OCI-LY3 (cell line): ENCODE measurements around the gene GPR156.

Source experiments
- H2AFZ ChIP-seq: fragments of 200-600, 300-600 bp; shearing (Covaris generic); 2 replicates; pipeline ENCODE4 v1.6.0; 2014; ENCODE audit warnings: antibody characterized with exemption, low read depth, low read length
- H3K27ac ChIP-seq: fragments of 200-600, 300-600 bp; sonication (generic); 2 replicates; pipeline ENCODE4 v1.5.1; 2014; ENCODE audit warnings: mild to moderate bottlenecking, low read length, moderate library complexity, mixed read lengths
- H3K27me3 ChIP-seq: fragments of 200-600, 300-600 bp; sonication (generic); 2 replicates; pipeline ENCODE4 v1.6.1; 2014; ENCODE audit warnings: low read depth, low read length, mixed read lengths
- H3K36me3 ChIP-seq: fragments of 200-600, 300-600 bp; sonication (generic); replicated peaks from 2 replicates; pipeline ENCODE3; 2014; ENCODE audit warnings: low read depth, low read length, mixed read lengths
- H3K4me1 ChIP-seq: fragments of 300-600, 200-600 bp; sonication (generic); 2 replicates; pipeline ENCODE4 v1.6.1; 2014; ENCODE audit warnings: low read length, mixed read lengths
- H3K4me2 ChIP-seq: fragments of 200-600, 300-600 bp; sonication (generic); 2 replicates; pipeline ENCODE4 v1.6.1; 2014; ENCODE audit warnings: low read length, mixed read lengths
- H3K4me3 ChIP-seq: fragments of 300-600, 200-600 bp; sonication (generic); 2 replicates; pipeline ENCODE4 v1.5.1; 2014; ENCODE audit warnings: antibody characterized with exemption, mild to moderate bottlenecking, low read length, moderate library complexity
- H3K79me2 ChIP-seq: fragments of 300-600, 200-600 bp; shearing (Covaris generic); 2 replicates; pipeline ENCODE4 v1.6.1; 2014; ENCODE audit warnings: mild to moderate bottlenecking, low read length, mixed read lengths
- H3K9ac ChIP-seq: fragments of 300-600, 200-600 bp; shearing (Covaris generic); 2 replicates; pipeline ENCODE4 v1.6.0; 2014; ENCODE audit warnings: mild to moderate bottlenecking, low read length, moderate library complexity
- H3K9me3 ChIP-seq: fragments of 200-600, 300-600 bp; shearing (Covaris generic); 2 replicates; pipeline ENCODE4 v1.6.1; 2014; ENCODE audit warnings: low read length, mixed read lengths; ENCODE audit not compliant: insufficient read depth
- H4K20me1 ChIP-seq: fragments of 200-600, 300-600 bp; sonication (generic); 2 replicates; pipeline ENCODE4 v1.6.1; 2016; ENCODE audit warnings: low read length, mixed read lengths; ENCODE audit not compliant: insufficient read depth
- CTCF ChIP-seq: fragments of 200-600, 300-600 bp; sonication (generic); IDR thresholded peaks from 2 replicates; pipeline ENCODE4 v1.5.1; 2014; ENCODE audit warnings: antibody characterized with exemption, low read length, low read depth
- EZH2phosphoT487 ChIP-seq: fragments of 200-600 bp; shearing (Covaris generic); IDR thresholded peaks from 2 replicates; pipeline ENCODE4 v1.6.1; 2018; ENCODE audit warnings: antibody characterized with exemption, mixed run types, low read depth

The GPR156 gene

GRCh38 chr3:120193554-120193953, 91.5 kb downstream of the GPR156 start:
- H3K27ac ChIP-seq: no peak overlapping the region
- no peak overlapping the region for H3K4me3 ChIP-seq
- H2AFZ ChIP-seq: no peak overlapping the region
- no peak overlapping the region for H3K9ac ChIP-seq
- H3K4me1 ChIP-seq: no peaks in the 10 kb centered on the region
- H3K79me2 ChIP-seq: no peaks in the 10 kb centered on the region
- H3K27me3 ChIP-seq: no peaks in the 10 kb centered on the region
- no peak overlapping the region for H3K4me2 ChIP-seq
- no peaks in the 10 kb centered on the region for H3K9me3 ChIP-seq
- no peaks in the 10 kb centered on the region for H3K36me3 ChIP-seq
- no peak for TF ChIP-seq CTCF
- TF ChIP-seq EZH2phosphoT487: no peak
- no peaks in the 10 kb centered on the region for H4K20me1 ChIP-seq

GRCh38 chr3:120192579-120192978, 92.4 kb downstream of the GPR156 start:
- no peak overlapping the region for H2AFZ ChIP-seq
- H3K4me1 ChIP-seq: no peaks in the 10 kb centered on the region
- no peaks in the 10 kb centered on the region for H3K27me3 ChIP-seq
- no peaks in the 10 kb centered on the region for H3K9me3 ChIP-seq
- H4K20me1 ChIP-seq: no peaks in the 10 kb centered on the region
- no peak overlapping the region for H3K9ac ChIP-seq
- no peak overlapping the region for H3K4me2 ChIP-seq
- TF ChIP-seq CTCF (no peak), EZH2phosphoT487 (no peak)
- no peaks in the 10 kb centered on the region for H3K79me2 ChIP-seq
- no peak overlapping the region for H3K27ac ChIP-seq
- H3K36me3 ChIP-seq: no peaks in the 10 kb centered on the region
- H3K4me3 ChIP-seq: no peak overlapping the region

GRCh38 chr3:120192159-120192558, 92.9 kb downstream of the GPR156 start:
- H3K4me1 ChIP-seq: no peaks in the 10 kb centered on the region
- H3K4me2 ChIP-seq: no peak overlapping the region
- no peak overlapping the region for H3K27ac ChIP-seq
- TF ChIP-seq CTCF: no peak
- no peak for TF ChIP-seq EZH2phosphoT487
- H3K9me3 ChIP-seq: no peaks in the 10 kb centered on the region
- no peaks in the 10 kb centered on the region for H3K27me3 ChIP-seq
- H3K9ac ChIP-seq: no peak overlapping the region
- H2AFZ ChIP-seq: no peak overlapping the region
- H3K36me3 ChIP-seq: no peaks in the 10 kb centered on the region
- no peaks in the 10 kb centered on the region for H3K79me2 ChIP-seq
- no peak overlapping the region for H3K4me3 ChIP-seq
- H4K20me1 ChIP-seq: no peaks in the 10 kb centered on the region

GRCh38 chr3:120182613-120183511, 102.2 kb downstream of the GPR156 start:
- no peaks in the 10 kb centered on the region for H4K20me1 ChIP-seq
- no peak overlapping the region for H3K27ac ChIP-seq
- no peaks in the 10 kb centered on the region for H3K79me2 ChIP-seq
- H3K9me3 ChIP-seq: no peaks in the 10 kb centered on the region
- no peaks in the 10 kb centered on the region for H3K36me3 ChIP-seq
- no peaks in the 10 kb centered on the region for H3K4me1 ChIP-seq
- H3K9ac ChIP-seq: no peak overlapping the region
- no peaks in the 10 kb centered on the region for H3K27me3 ChIP-seq
- no peak overlapping the region for H3K4me3 ChIP-seq
- no peak overlapping the region for H2AFZ ChIP-seq
- TF ChIP-seq EZH2phosphoT487 (no peak), CTCF (peak; percentile 53)
- no peak overlapping the region for H3K4me2 ChIP-seq
